HG03103 (cell line): Measurements from ENCODE around the gene ARHGEF37.

Source experiments
- ATAC-seq: cut with Tn5 transposase; IDR thresholded peaks from one replicate; pipeline ENCODE4 v1.9.1; 2021; ENCODE audit warnings: low read depth; ENCODE audit not compliant: unreplicated experiment

ARHGEF37 gene

DNA sequence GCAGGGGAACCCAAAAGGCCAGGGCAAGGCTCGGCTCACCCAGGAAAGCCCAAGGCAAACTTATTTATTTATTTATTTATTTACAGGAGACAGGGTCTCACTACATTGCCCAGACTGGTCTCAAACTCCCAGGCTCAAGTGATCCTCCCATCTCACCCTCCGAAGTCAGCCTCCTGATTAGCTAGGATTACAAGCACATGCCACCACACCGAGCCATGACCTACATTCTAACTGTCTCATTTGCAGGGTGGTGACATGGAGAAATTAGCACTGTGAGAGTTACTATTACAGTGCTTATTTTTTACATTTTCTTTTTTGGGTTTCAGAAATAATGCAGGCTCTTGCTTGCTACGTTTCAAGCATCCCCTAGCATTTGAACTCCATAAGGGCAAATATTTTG lies 18.1 kb downstream of the ARHGEF37 start:
- ATAC-seq, result no peak

DNA sequence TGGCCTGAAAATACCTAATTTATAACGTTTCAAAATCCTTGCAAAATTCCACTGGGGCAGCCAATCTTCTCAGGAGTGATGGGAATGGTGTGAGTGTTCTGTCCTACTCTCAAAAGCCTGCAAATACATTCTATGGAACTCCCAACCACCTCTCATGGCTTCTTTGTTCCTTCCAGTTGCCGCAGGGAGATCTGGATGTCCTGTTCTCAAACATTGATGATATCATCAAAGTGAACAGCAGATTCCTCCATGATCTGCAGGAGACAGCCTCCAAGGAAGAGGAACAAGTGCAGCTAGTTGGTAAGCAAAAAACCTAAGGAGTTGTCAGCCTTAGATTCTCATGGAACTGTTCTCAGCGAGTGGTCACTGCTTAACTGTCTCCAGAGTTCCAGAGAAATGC lies 19.6 kb downstream of the ARHGEF37 start:
- no peak for ATAC-seq

DNA sequence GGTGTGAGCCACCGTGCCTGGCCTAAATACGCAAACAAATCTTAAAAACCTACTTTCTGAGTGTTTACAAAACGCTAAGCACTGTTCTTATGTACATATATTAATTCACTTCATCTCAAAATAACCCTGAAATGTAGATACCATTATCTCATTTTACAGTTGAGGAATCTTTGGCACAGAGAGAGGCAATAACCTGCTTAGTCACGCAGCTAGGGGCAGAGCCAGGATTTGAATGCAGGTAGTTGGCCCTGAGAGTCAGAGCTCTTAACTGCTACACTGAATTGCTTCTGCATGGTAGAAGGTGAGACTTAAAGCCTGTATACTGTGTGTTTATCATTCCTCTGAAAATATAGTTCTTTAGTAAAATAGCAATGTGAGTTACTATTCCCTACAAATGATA lies 21.9 kb downstream of the ARHGEF37 start:
- ATAC-seq, result no peak

GRCh38 chr5:149603920-149604319 lies 22.6 kb downstream of the ARHGEF37 start:
- no peak for ATAC-seq

GRCh38 chr5:149604321-149604720 lies 23.0 kb downstream of the ARHGEF37 start:
- ATAC-seq, result no peak

GRCh38 chr5:149605354-149605997 lies 24.2 kb downstream of the ARHGEF37 start:
- no peak for ATAC-seq

GRCh38 chr5:149605998-149606724 lies 24.9 kb downstream of the ARHGEF37 start:
- peak; percentile 86 for ATAC-seq

DNA sequence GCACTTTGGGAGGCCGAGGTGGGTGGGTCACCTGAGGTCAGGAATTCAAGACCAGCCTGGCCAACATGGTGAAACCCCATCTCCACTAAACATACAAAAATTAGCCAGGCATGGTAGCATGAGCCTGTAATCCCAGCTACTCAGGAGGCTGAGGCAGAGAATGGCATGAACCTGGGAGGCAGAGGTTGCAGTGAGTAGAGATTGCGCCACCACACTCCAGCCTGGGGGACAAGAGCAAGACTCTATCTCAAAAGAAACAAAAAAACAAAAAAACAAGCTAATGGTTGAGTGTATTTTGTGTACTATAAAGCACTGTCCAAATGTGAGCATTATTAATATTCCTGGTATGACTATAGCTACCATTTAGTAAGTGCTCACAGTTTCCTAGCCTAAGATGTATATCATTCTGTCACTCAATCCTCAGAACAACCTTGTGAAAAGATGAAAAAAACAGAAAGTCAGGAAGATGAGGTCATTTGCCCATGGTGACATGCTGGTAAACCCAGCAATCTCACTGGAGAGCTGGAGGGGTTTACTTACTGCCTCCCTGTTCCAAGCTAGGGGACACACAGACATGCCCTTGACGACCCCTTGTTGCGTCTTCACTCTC lies 27.7 kb downstream of the ARHGEF37 start:
- no peak for ATAC-seq

GRCh38 chr5:149609640-149610219 lies 28.4 kb downstream of the ARHGEF37 start:
- ATAC-seq, result no peak

DNA sequence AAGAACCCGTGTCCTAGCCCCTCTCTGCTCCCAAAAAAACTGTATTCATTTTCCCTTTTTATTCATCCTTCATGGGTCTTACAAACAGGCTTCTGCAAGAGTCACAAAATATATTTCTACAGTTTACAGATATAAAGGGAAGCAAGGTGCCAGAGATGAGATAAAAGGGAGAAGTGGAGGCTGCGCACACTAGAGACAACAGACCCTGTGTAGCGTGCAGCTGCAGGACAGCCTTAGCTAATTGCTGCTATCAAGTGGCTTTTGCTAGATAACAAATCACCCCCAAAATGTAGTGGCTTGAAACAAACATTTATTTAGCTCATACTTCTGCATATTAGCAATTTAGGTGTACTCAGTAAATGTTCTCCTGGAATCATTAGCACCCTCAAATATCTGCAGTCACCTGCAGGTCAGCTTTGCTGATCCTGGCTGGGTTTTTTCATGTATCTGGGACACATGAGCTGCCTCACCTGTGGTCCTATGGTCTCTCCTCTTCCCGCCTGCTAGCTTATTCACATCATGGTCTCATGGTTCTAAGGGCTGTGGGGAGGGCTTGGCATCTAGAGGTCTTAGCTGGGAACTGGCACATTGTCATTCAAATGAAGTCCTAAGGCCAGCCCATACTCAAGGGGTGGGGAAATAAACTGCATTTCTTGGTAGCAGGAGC lies 29.4 kb downstream of the ARHGEF37 start:
- ATAC-seq, result no peak

DNA sequence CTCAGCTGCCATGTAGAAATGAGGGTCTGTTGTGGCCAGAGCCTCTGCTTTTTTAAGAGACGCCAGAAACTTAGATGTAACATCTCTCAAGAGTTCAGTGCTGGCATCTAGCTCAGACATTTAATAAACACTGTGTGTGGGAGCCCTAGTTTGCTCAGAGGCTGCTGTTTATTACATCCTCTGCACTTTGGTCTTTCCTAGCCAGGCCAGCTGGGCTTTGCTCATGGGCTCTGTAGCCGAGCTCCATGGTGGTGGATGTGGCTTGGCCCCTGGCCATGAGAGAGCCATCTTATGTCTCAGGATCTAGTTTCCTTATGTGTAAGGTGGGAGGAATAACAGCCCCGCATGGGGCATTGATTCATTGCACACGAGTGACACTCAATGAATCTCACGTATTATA lies 30.0 kb downstream of the ARHGEF37 start:
- ATAC-seq, result no peak

GRCh38 chr5:149614034-149614907 lies 33.0 kb downstream of the ARHGEF37 start:
- no peak for ATAC-seq

GRCh38 chr5:149615976-149616375 lies 34.7 kb downstream of the ARHGEF37 start:
- no peak for ATAC-seq

- no peak for ATAC-seq
These were observed 35.5 kb downstream of the ARHGEF37 start for GRCh38 chr5:149616727-149617285.

GRCh38 chr5:149617760-149618306 lies 36.5 kb downstream of the ARHGEF37 start:
- ATAC-seq, result no peak

DNA sequence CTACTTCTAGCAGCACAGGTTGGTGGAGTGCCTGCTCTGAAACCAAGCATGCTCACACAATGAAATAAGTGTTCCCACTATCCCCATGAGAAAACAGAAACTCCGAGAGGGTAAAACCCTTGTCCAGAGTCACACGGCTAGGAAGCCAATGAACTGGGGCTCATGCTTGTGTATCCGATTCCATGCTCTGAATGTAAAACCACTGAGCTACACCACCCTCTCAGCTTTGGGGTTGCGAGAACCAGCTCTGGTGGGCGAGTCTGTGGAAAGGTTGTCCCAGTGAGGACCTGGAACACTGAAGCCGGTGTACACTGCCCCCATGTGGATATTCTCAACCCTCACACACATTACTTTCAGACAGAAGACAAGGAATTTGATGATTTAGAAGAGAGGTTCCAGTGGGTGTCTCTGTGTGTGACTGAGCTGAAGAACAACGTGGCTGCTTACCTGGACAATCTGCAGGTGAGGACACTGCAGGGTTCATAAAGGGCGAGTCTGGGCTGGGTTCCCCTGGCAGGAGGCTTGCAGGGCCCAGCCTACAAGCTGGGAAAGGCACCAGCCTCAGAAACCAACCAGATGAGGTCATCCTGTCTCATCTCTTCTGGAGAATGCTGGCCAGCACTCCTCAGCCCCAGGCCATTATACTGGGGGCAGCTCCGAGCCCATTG lies 37.4 kb downstream of the ARHGEF37 start:
- peak; percentile 46 for ATAC-seq

DNA sequence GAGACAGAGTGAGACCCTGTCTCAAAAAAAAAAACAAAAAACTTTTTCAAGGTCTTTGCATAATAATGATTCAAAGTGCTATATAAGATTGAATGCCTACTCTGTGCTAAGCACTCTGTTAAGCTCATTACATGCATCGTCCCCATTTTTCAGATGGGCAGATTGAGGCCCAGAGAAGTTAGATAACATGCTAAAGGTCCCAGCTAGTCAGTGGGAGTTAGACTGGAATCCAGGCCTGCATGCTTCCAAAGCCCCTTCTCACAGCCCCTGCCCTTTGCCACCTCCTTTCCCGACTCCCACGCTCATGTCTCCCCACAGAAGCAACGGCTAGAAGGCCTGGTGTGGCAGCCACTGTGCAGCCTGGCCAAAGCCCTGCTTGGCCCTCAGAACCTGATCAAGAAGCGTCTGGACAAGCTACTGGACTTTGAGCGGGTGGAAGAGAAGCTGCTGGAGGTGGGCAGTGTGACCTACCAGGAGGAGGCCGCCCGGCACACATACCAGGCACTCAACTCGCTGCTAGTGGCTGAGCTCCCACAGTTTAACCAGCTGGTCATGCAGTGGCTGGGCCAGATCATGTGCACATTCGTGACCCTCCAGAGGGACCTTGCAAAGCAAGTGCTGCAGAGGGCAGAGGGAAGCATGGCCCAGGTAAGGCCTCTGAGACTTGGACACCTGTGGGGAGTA lies 40.3 kb downstream of the ARHGEF37 start:
- no peak for ATAC-seq

DNA sequence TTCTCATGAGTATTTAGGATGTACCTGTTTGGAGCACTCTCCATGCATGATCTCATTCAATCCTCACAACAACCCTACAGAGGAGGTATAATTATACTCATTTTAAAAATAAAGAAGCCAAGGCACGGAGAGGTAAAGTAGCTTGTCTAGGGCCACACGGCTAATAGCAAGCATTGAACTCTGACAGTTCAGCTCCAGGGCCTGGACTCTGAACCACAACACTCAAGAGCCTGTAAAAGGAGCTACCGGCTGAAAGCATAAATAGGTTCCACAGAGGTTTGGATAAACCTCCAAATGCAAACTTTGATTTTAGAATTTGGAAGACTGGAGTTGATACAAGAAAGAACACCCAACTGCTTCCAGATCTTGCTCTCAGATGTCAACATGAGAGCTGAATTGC lies 41.2 kb downstream of the ARHGEF37 start:
- no peak for ATAC-seq
